Measurements from ENCODE around the gene APBA2.

Gene APBA2

DNA sequence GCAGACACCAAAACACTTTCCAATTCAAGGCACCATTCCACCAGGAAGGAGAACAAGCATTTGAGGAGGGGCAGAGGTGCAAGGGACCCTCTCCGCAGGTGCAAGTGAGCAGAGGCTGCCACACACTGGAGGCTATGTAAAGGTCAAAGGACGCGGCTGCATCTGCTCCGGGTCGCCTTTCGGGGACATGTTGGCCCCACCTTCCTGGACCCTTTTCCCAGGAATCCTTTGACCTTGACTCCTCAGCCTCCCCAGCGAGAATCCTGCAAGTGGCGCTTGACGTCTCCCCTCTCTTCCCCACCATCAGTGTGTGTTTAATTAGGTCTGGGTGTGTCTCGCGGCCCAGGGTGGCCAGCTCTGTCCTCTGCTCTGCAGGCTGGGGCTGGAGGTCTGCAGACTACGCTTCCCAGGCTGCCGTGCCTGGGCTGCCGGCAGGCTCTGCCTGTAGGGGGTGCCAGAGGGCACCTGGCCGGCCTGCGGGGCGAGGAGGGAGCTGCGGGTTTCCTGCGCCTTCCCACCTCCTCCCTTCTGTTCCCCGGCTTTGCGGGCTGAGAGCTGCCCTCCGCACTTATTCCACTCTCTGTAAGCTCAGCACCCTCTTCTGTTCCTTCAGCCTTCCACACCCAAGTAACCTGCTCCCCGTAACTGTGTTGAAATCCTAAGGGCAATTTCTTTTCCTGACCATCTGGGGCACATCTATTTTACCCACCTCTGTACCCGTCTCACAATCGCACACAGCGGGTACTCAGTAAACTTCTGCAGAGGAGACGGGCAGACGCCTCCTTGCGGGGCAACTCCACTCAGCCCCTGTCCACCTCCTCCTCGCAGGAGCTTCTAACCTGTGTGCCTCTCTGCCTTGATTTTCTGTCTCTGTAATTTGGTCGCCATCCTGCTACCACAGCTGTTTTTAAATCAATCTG, 254.0 kb downstream of the APBA2 start (continued):
- TF ChIP-seq ZNF112 (tag by site-specific recombination; IDR thresholded peaks at IDR 0.05) (no peak), ZNF600 (tag by site-specific recombination; IDR thresholded peaks at IDR 0.05) (0 out of 2 replicates have a peak, but pooled peaks have one; percentile 47), ZNF670 (tag by site-specific recombination; IDR thresholded peaks at IDR 0.05; ENCODE audit: low read depth) (no peak), ZNF335 (tag by site-specific recombination; conservative IDR thresholded peaks at IDR 0.05) (0 out of 2 replicates have a peak, but pooled peaks have one; percentile 31), ZNF658 (tag by site-specific recombination; IDR thresholded peaks at IDR 0.05) (no peak), ZBTB17 (tag by site-specific recombination; IDR thresholded peaks at IDR 0.05) (peak; percentile 89), EGR2 (tag by site-specific recombination; IDR thresholded peaks at IDR 0.05; ENCODE audit: low read depth) (no peak), TRIM28 (IDR thresholded peaks at IDR 0.05; ENCODE audit: borderline replicate concordance, low read length) (peak; percentile 37; the same call in 1 of the 2 replicates), ZBTB8A (tag by site-specific recombination; IDR thresholded peaks at IDR 0.05) (peak; percentile 65), ZNF2 (tag by site-specific recombination; IDR thresholded peaks at IDR 0.05) (no peak)
- TF ChIP-seq, protein P1, sequence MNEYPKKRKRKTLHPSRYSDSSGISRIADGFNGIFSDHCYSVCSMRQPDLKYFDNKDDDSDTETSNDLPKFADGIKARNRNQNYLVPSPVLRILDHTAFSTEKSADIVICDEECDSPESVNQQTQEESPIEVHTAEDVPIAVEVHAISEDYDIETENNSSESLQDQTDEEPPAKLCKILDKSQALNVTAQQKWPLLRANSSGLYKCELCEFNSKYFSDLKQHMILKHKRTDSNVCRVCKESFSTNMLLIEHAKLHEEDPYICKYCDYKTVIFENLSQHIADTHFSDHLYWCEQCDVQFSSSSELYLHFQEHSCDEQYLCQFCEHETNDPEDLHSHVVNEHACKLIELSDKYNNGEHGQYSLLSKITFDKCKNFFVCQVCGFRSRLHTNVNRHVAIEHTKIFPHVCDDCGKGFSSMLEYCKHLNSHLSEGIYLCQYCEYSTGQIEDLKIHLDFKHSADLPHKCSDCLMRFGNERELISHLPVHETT (tag by site-specific recombination; IDR thresholded peaks at IDR 0.05), result no peak

DNA sequence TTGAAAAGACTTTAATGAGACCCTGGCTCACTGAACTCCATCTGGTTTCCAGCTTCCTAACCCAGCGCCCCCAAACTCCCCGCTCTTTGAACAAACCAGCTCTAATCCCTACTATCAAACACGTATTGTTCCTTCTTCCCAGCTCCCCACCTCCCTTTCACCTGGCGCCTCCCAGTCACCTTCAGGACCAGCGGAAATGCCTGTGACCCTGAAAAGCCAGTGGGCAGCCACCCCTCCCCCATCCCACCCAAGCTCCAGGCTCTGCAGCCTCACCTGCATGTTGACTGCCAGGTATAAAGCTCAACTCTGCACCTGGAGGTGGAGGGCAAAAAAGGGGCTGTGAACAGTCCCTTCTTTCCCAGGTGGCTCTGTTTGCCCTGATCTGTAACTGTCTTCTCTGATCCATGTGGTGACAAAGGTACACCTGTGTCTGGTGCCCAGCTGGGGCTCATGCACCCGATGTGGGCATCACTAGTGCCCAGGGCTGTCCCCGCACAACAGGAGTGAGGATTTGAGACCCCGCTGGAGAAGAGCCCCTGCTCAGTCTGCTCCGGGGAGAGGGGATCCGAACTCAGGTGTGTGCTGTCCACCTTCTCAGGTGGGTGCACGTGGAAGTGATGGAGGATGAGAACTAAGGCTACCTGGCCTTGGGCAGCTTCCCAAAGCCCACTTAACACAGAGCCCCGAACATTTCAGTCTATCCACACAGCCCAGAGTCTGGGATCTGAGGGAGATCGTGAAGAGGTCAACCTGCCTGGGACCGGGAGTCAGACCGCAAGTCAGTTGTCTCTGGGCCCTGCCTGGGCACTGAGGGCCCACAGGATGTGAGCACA, 254.9 kb downstream of the APBA2 start:
- Histone ChIP-seq H3K36me3 (ENCODE audit: control insufficient read depth in 2 of 2, insufficient read depth in 1 of 2, low read length in 2 of 2) (no peaks in the 10 kb centered on the region), H3K4me1 (ENCODE audit: control insufficient read depth, insufficient read depth, low read length) (no peaks in the 10 kb centered on the region), H3K4me3 (ENCODE audit: low read depth, low read length) (no peak overlapping the region), H3K9me3 (ENCODE audit: control insufficient read depth, insufficient read depth, low read depth, low read length) (no peaks in the 10 kb centered on the region), H3K27ac (ENCODE audit: extremely low read depth, low read depth, low read length) (no peak overlapping the region)
- no peak for TF ChIP-seq ZFP69B (tag by site-specific recombination; IDR thresholded peaks at IDR 0.05)
- no peak for TF ChIP-seq SP2 (tag by site-specific recombination; IDR thresholded peaks at IDR 0.05)
- no peak for TF ChIP-seq ZNF394 (tag by site-specific recombination; IDR thresholded peaks at IDR 0.05; ENCODE audit: borderline replicate concordance)
- TF ChIP-seq, protein P2, sequence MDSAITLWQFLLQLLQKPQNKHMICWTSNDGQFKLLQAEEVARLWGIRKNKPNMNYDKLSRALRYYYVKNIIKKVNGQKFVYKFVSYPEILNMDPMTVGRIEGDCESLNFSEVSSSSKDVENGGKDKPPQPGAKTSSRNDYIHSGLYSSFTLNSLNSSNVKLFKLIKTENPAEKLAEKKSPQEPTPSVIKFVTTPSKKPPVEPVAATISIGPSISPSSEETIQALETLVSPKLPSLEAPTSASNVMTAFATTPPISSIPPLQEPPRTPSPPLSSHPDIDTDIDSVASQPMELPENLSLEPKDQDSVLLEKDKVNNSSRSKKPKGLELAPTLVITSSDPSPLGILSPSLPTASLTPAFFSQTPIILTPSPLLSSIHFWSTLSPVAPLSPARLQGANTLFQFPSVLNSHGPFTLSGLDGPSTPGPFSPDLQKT (IDR thresholded peaks at IDR 0.05; ENCODE audit: borderline replicate concordance, low read depth, low read length), result no peak
- TF ChIP-seq ZNF792 (tag by site-specific recombination; IDR thresholded peaks at IDR 0.05), result no peak
- no peak for TF ChIP-seq ZNF302 (tag by site-specific recombination; IDR thresholded peaks at IDR 0.05; ENCODE audit: low read depth)
- TF ChIP-seq, protein P3, sequence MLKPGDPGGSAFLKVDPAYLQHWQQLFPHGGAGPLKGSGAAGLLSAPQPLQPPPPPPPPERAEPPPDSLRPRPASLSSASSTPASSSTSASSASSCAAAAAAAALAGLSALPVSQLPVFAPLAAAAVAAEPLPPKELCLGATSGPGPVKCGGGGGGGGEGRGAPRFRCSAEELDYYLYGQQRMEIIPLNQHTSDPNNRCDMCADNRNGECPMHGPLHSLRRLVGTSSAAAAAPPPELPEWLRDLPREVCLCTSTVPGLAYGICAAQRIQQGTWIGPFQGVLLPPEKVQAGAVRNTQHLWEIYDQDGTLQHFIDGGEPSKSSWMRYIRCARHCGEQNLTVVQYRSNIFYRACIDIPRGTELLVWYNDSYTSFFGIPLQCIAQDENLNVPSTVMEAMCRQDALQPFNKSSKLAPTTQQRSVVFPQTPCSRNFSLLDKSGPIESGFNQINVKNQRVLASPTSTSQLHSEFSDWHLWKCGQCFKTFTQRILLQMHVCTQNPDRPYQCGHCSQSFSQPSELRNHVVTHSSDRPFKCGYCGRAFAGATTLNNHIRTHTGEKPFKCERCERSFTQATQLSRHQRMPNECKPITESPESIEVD (tag by site-specific recombination; IDR thresholded peaks at IDR 0.05), result no peak
- TF ChIP-seq WT1 (tag by site-specific recombination; IDR thresholded peaks at IDR 0.05), result no peak
- TF ChIP-seq ZNF324 (tag by site-specific recombination; IDR thresholded peaks at IDR 0.05), result no peak
- no peak for TF ChIP-seq ZNF677 (tag by site-specific recombination; IDR thresholded peaks at IDR 0.05)
- TF ChIP-seq ZNF707 (tag by site-specific recombination; IDR thresholded peaks at IDR 0.05), result no peak
- TF ChIP-seq, protein P4, sequence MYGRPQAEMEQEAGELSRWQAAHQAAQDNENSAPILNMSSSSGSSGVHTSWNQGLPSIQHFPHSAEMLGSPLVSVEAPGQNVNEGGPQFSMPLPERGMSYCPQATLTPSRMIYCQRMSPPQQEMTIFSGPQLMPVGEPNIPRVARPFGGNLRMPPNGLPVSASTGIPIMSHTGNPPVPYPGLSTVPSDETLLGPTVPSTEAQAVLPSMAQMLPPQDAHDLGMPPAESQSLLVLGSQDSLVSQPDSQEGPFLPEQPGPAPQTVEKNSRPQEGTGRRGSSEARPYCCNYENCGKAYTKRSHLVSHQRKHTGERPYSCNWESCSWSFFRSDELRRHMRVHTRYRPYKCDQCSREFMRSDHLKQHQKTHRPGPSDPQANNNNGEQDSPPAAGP (tag by site-specific recombination; IDR thresholded peaks at IDR 0.05), result no peak
- TF ChIP-seq ZSCAN16 (tag by site-specific recombination; IDR thresholded peaks at IDR 0.05), result no peak
- TF ChIP-seq ZBTB21 (tag by site-specific recombination; IDR thresholded peaks at IDR 0.05), result no peak
- no peak for TF ChIP-seq ZNF274 (IDR thresholded peaks at IDR 0.05; ENCODE audit: low read length)
- no peak for TF ChIP-seq ZNF274 (tag by site-specific recombination; IDR thresholded peaks at IDR 0.05; ENCODE audit: borderline replicate concordance)
- no peak for TF ChIP-seq OSR2 (tag by site-specific recombination; IDR thresholded peaks at IDR 0.05)
- no peak for TF ChIP-seq BCL11B (tag by site-specific recombination; IDR thresholded peaks at IDR 0.05; ENCODE audit: low read depth)
- TF ChIP-seq ZNF837 (tag by site-specific recombination; IDR thresholded peaks at IDR 0.05), result no peak
- no peak for TF ChIP-seq SCRT1 (tag by site-specific recombination; IDR thresholded peaks at IDR 0.05; ENCODE audit: borderline replicate concordance)
- no peak for TF ChIP-seq ZFP37 (tag by site-specific recombination; IDR thresholded peaks at IDR 0.05)
- ChIA-PET CTCF (interaction anchor here (0.6 to 1.9 kb wide), 23 partner anchors 9 to 540 kb away, joined by 3 to 15 read pairs (median 3); no protein-coding TSS in a partner anchor), POLR2A (interaction anchor here (0.5 kb wide), 1 partner anchor 836 kb away, joined by 3 read pairs; no protein-coding TSS in a partner anchor)
